ENCODE data around the gene PHKA1.
"Not testable (repeated sequence)": the region's sequence is repeated elsewhere in the genome, so short reads cannot be mapped to it uniquely, and the experiment has no call there.

GRCh38 chrX:72748545-72748944, 34.4 kb upstream of the PHKA1 start:
- TF ChIP-seq CTCF, POLR2AphosphoS5 (IDR thresholded peaks at IDR 0.05): not testable (repeated sequence)
